GM10847 (cell line): ENCODE results near the gene FAM110A.

Experiments
- POLR2A ChIP-seq: IDR thresholded peaks from 2 replicates; pipeline ENCODE4 v1.6.1; 2011; ENCODE audit not compliant: insufficient read length; ENCODE audit errors: extremely low read depth

The FAM110A gene

DNA sequence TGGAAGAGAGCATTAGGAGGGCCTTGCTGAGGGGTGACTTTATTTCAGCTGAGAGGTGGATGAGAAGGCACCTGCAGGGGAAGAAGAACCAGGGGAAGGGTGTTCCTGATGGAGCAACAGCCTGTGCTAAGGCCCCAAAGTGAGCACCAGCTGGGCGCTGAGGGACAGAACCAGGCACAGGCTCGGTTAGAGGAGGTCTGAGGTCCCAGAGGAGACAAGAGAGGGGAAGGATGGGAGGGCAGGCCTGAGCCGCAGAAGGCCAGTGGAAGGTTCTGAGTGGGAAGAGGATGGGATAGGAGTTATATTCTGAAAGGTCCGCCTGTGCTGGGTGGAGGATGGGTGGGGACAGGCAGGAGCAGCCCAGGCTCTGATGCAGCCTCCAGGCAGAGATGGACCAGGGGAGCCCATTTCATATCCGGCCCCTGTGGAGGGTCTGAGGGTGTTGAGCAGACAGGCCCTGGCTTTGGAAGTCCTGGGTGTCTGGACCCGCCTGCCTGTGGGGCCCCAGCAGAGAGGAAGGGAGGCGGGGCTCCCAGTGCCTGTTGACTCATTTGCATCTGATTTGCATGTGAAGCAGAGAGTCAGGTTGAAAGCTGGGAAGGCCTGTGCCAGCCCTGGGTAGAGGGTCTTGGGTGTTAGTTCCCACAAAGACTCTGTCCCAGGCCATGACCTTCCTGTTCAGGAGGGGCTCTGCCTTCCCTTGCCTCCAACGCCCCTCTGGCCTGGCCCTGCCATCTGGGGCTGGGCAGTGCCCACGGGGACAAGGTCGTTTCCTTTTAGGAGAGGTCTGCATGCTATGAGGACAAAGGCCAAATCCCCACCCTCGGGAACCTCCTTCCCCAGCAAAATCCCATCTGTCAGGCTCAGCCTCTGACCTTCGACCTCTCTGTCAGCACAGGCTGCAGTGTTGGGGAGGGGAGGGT, 10.6 kb upstream of the FAM110A start:
- TF ChIP-seq POLR2A, result no peak

DNA sequence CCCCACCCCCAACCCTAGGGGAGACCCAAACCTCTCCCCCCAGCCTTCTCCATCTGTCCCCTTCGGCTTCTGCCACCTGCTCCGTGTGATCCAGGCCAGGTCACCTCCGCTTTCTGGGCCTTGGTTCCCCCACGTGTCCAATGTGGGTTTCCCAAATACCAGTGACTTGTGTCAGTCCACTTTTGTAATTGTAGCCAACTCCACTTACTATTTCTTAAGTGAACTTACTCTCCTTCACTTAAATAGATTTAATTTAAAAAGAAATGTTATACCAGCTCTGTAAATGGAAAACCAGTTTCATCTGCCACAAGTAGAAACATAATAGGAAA, 10.0 kb upstream of the FAM110A start:
- TF ChIP-seq POLR2A, result no peak

DNA sequence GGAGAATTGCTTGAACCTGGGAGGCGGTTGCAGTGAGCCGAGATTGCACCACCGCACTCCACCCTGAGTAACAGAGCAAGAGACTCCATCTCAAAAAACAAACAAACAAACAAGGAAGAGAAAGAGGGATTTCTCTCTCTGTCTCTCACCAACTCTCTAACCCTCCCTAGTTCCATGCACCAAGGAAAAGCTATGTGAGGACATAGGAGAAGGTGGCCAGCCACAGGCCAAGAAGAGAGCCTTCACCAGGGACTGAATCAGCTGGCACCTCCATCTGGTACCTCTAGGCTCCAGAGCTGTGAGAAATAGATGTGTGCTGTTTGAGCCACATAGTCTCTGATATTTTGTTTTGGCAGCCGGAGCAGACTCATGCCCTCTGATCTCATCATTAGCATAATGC, 9.0 kb upstream of the FAM110A start:
- no peak for TF ChIP-seq POLR2A

DNA sequence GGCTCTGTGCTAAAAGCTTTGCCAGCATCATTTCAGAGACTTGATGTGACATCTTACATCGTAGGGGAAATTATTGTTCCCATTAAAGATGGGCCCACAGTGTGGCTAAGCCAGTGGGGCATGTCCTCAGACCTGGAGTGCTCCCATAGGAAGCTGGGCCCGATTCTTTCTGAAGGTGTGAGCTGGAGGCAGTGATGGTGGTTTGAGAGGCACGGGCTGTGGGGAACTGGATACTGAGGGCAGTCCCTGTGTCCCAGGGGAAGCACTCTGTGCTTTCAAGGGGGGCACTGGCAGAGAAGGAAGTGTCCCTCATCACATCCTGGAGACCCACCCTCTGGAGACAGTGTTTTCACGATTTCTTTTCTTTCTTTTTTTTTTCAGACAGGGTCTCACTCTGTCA, 8.6 kb upstream of the FAM110A start:
- TF ChIP-seq POLR2A, result no peak

- TF ChIP-seq POLR2A, result no peak
Measured at GRCh38 chr20:825710-826421, 7.6 kb upstream of the FAM110A start.

DNA sequence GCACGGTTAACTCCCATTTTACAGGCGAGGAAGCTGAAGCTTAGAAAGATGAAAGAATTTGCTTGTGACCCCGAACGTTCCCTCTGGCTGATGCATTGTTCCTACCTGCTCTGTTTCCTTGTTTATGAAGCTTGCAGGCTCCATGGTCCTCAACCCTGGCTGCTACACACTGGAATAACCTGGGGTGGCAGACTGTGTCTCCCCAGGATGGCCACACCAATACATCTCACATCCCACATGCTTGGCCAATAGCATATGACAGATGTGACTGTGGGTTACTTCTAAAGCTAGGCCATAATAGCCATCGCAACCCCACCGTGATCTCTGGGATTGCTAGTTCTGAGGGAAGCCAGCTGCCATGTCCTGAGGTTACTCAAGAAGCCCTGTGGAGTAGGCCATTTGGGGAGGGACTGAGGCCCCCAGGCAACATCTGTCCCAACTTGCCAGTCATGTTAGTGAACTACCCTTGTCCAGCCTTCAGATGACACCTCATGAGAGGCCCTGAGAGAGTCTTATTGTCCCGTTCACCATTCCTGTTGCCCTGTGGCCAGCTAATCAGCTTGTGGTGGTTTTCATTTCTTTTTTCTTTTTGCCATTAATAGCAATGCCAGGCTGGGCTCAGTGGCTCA, 6.7 kb upstream of the FAM110A start:
- TF ChIP-seq POLR2A, result no peak

DNA sequence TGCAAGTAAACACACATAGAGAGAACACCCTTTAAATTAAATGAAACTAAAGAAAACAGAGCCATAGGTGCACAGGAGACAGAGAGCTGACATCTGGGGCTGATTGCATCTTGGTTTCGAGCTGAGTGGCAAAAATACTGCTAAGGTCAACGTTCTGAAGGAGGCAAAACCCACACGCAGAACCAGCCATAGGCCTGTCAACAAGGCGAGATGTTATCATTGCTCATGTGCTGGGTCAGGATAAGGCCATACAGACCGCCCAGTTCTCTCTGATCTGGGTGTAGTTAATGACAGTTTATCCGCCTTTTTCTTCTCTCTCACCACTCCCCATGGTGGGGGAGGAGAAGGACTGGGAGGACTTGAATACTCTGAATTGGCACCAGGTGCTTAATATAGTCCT, 4.5 kb upstream of the FAM110A start:
- no peak for TF ChIP-seq POLR2A

DNA sequence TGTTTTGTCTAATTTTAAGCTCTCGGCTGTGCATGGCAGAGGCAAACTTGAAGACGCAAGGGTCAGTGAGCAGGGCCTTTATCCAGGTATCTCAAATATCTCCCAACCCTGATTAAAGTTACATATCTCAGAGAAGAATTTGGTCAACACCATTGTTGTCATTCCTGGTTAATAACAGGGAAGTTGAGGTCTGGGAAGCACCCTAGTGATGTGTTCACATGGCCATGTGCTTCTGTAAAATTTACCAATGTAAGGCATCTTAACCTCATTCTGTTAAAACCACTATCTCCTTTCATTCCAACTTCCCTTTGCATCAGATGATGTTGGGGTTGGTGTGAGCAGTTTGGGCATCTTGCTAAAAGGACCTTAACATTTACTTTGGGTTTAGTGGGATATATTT, 4.0 kb upstream of the FAM110A start:
- TF ChIP-seq POLR2A, result no peak

DNA sequence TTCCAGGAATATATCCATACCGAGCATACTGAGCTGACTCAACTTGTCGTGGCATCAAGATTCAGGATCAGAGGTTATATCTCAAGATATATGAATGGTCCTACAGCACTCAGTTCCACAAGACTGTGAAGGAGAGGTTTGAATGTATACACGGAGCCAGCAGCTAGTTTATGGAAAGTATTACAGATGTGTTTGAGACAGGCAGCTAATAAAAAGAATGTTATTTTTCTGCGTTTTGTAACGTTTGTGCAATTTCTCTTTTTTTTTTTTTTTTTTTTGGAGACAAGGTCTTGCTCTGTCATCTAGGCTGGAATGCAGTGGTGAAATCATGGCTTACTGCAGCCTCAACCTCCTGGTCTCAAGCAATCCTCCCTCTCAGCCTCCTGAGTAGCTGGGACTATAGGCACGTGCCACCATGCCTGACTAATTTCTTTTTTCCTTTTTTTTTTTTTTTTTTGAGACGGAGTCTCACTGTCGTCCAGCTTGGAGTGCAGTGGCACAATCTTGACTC, 3.4 kb upstream of the FAM110A start:
- TF ChIP-seq POLR2A, result no peak

- TF ChIP-seq POLR2A, result no peak
Measured at GRCh38 chr20:831251-831650, 2.3 kb upstream of the FAM110A start.

DNA sequence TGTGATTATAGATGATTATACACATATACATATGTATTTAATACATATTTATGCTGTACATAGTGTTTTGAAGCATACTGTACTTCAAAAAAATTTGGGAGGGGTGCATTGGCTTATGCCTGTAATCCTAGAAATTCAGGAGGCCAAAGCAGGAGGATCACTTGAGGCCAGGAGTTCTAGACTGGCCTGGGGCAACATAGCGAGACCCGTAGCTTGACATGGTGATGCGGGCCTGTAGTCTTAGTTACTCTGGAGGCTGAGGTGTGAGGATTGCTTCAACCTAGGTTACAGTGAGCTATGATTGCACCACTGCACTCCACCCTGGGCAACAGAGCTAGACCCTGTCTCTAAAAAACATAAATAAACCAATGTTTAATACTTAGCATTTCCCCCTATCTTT, 1.6 kb upstream of the FAM110A start:
- no peak for TF ChIP-seq POLR2A

GRCh38 chr20:833121-833449, 430 bp upstream of the FAM110A start:
- no peak for TF ChIP-seq POLR2A

- TF ChIP-seq POLR2A, result no peak
Measured at GRCh38 chr20:834151-834746, 734 bp downstream of the FAM110A start.

DNA sequence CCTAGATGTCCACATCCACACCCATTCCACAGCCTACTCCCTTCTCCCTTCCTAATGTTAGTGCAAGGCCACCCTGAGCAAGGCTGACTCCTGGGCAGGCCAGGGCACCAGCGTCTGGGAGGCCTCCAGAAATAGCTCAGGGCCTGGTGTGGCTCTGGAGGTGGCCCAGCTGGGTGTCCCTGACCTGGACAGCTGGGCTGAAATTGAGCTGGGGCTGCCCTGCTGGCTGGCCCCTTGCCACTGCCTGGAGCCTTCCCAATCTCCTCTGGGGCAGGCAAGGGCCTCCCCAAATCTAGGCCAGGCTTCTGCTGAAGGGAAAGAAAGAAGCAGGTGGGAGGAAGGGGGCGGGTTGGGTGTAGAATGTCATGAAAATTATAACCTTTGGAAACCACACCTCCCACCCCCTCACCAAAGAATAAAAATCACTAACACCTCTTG, 2.1 kb downstream of the FAM110A start:
- no peak for TF ChIP-seq POLR2A

- TF ChIP-seq POLR2A, result no peak
Measured at GRCh38 chr20:836190-836589, 2.7 kb downstream of the FAM110A start.

- no peak for TF ChIP-seq POLR2A
Measured at GRCh38 chr20:839015-839414, 5.5 kb downstream of the FAM110A start.

- no peak for TF ChIP-seq POLR2A
Measured at GRCh38 chr20:839626-840025, 6.1 kb downstream of the FAM110A start.
